ENCODE measurements around the gene ABCC1. TPM values are rescaled to one million over a fixed set of nuclear protein-coding genes. Genes with fewer than 3 reads are reported as not detected.
A peak's percentile ranks its signal among the peaks of the same experiment; 100 is the strongest.

Gene ABCC1
- polyA plus RNA-seq, 1 experiment, result 69.7 TPM

GRCh38 chr16:16007743-16008111 lies 58.3 kb downstream of the ABCC1 start:
- Histone ChIP-seq H3K27me3 (ENCODE audit: control insufficient read depth, insufficient read depth, low read length) (no peaks in the 10 kb centered on the region), H3K4me3 (ENCODE audit: low read depth, low read length) (no peak overlapping the region), H3K27ac (ENCODE audit: low read depth, low read length) (no peak overlapping the region), H3K9me3 (ENCODE audit: control insufficient read depth, insufficient read depth, low read length) (no peaks in the 10 kb centered on the region)
- ChIA-PET POLR2A (no interaction called here), CTCF (no interaction called here)
- no peak for TF ChIP-seq CTCF (IDR thresholded peaks at IDR 0.05; ENCODE audit: low read depth, low read length)
- DNase-seq (ENCODE audit: low read depth, low spot score), result no peak

DNA sequence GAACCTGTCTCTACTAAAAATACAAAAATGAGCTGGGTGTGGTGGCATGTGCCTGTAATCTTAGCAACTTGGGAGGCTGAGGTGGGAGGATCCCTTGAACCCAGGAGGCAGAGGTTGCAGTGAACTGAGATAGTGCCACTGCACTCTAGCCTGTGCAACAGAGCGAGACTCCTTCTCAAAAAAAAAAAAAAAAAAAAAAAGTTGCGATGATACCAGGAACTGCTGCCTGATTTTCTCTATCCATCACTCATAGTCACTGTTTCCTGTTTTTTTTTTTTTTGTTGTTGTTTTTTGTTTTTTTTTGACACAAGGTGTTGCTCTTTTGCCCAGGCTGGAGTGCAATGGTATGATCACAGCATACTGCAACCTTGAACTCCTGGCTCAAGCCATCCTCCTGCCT lies 59.2 kb downstream of the ABCC1 start:
- DNase-seq (ENCODE audit: low read depth, low spot score), result no peak
- no peak overlapping the region for H3K4me3 ChIP-seq (ENCODE audit: low read depth, low read length)
- no peaks in the 10 kb centered on the region for H3K27me3 ChIP-seq (ENCODE audit: control insufficient read depth, insufficient read depth, low read length)
- CTCF ChIA-PET, result interaction anchor here (0.6 kb wide), 1 partner anchor 68 kb away, joined by 4 read pairs; no protein-coding TSS in a partner anchor
- POLR2A ChIA-PET, result interaction anchor here (1.2 kb wide), 1 partner anchor 121 kb away, joined by 3 read pairs; the partner anchor contains the start of gene CEP20
- TF ChIP-seq CTCF (IDR thresholded peaks at IDR 0.05; ENCODE audit: low read depth, low read length), result no peak
- no peak overlapping the region for H3K27ac ChIP-seq (ENCODE audit: low read depth, low read length)
- H3K9me3 ChIP-seq (ENCODE audit: control insufficient read depth, insufficient read depth, low read length), result no peaks in the 10 kb centered on the region

DNA sequence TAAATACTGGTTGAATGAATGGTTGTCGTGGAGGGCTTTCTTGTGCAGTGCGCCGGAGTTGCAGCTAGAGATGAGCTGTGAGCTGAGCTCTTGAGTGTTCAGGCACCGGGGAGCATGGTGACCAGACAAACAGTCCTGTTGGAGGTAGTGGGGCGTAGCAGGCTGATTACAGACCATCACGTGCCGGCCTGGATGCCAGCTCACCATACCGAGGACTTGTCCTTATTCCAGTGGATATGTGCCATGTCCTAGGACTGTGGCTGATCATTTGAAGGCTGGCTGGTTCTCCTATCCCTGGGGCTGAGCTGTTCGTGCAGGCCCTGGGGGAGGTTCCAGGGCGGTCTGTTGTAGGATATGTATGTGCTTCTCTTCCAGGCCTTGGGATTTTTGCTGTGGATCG lies 60.0 kb downstream of the ABCC1 start:
- DNase-seq (ENCODE audit: low read depth, low spot score), result no peak
- TF ChIP-seq CTCF (IDR thresholded peaks at IDR 0.05; ENCODE audit: low read depth, low read length), result no peak
- H3K27ac ChIP-seq (ENCODE audit: low read depth, low read length), result peak overlapping the region; percentile 21
- POLR2A ChIA-PET, result interaction anchor here (1.2 kb wide), 1 partner anchor 121 kb away, joined by 3 read pairs; the partner anchor contains the start of gene CEP20
- no peaks in the 10 kb centered on the region for H3K27me3 ChIP-seq (ENCODE audit: control insufficient read depth, insufficient read depth, low read length)
- no peak overlapping the region for H3K4me3 ChIP-seq (ENCODE audit: low read depth, low read length)
- CTCF ChIA-PET, result interaction anchor here (1.3 kb wide), 1 partner anchor 135 kb away, joined by 3 read pairs; no protein-coding TSS in a partner anchor
- no peaks in the 10 kb centered on the region for H3K9me3 ChIP-seq (ENCODE audit: control insufficient read depth, insufficient read depth, low read length)

DNA sequence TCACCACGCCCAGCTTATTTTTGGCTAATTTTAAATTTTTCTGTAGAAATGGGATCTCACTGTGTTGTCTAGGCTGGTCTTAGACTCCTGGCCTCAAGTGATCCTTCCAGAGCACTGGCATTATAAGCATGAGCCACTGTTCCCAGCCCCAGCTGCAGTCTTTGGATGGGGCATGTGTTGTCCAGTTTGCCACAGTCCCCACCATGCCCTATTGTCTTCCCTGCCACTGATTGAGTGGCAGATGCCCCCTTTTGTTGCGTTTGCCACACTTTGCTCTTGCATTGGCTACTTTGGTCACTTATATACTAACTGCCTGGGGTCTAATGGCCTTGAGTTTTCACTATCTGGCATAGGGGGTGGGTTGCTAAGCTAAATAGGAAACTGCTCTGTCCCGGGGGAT lies 60.8 kb downstream of the ABCC1 start:
- ChIA-PET POLR2A (interaction anchor here (0.5 to 0.6 kb wide), 2 partner anchors 43 to 101 kb away, joined by 3 to 6 read pairs; no protein-coding TSS in a partner anchor), CTCF (interaction anchor here (1.3 kb wide), 1 partner anchor 136 kb away, joined by 3 read pairs; no protein-coding TSS in a partner anchor)
- Histone ChIP-seq H3K27ac (ENCODE audit: low read depth, low read length) (no peak overlapping the region), H3K27me3 (ENCODE audit: control insufficient read depth, insufficient read depth, low read length) (no peaks in the 10 kb centered on the region), H3K4me3 (ENCODE audit: low read depth, low read length) (no peak overlapping the region), H3K9me3 (ENCODE audit: control insufficient read depth, insufficient read depth, low read length) (no peaks in the 10 kb centered on the region)
- DNase-seq (ENCODE audit: low read depth, low spot score), result no peak
- no peak for TF ChIP-seq CTCF (IDR thresholded peaks at IDR 0.05; ENCODE audit: low read depth, low read length)

- no peak for DNase-seq (ENCODE audit: low read depth, low spot score)
- H3K27me3 ChIP-seq (ENCODE audit: control insufficient read depth, insufficient read depth, low read length), result no peaks in the 10 kb centered on the region
- no peak overlapping the region for H3K27ac ChIP-seq (ENCODE audit: low read depth, low read length)
- no peak for TF ChIP-seq CTCF (IDR thresholded peaks at IDR 0.05; ENCODE audit: low read depth, low read length)
- POLR2A ChIA-PET, result no interaction called here
- CTCF ChIA-PET, result interaction anchor here (0.6 to 0.9 kb wide), 2 partner anchors 14 to 137 kb away, joined by 3 read pairs; no protein-coding TSS in a partner anchor
- H3K4me3 ChIP-seq (ENCODE audit: low read depth, low read length), result no peak overlapping the region
- no peaks in the 10 kb centered on the region for H3K9me3 ChIP-seq (ENCODE audit: control insufficient read depth, insufficient read depth, low read length)
Measured at GRCh38 chr16:16012144-16012543, 62.7 kb downstream of the ABCC1 start.

Data from AG04450 (cell line).